KBM-7 (cell line): ENCODE measurements around the gene SLC1A2.

ENCODE experiments used
- DNase-seq: peaks from one replicate; pipeline ENCODE4 v3.0.0-alpha.2; 2015
- in situ Hi-C: fragments of 300-500 bp; cut with MboI; formaldehyde crosslinking; loops from 2 replicates; pipeline ENCODE4 v1.14.3; 2020; ENCODE audit warnings: low sequenced_read_pairs, low pct_unique_long_range_greater_than_20kb, mixed read lengths

Gene SLC1A2

DNA sequence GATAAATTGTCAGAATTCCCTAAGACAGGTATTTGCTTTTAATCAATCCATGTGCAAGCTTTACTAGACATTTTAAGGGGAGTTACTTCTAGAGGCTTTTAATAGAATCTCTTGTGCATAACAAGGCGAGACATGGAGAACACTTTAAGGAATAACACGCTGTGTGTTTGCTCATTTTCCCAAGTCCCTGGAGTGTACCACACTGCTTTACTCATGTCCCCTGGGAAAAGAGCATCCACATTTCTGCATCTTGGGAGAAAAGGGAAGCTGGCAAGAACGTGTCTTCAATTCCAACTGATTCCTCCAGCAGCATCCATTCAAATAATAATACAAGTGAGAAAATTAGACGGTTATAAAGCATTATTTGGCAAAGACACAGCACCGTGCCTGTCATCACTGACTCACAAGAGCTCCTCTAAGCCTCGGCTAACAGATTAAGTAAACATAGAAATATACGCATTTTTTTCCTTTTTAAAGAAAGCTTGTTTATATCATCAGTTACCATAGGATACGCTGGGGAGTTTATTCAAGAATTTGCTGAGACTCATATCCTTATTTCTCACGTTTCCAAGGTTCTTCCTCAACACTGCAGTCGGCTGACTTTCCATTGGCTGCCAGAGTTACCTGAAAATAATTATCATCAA, 158.9 kb downstream of the SLC1A2 start:
- in situ Hi-C loops: no loop called here
- DNase-seq: no peak

DNA sequence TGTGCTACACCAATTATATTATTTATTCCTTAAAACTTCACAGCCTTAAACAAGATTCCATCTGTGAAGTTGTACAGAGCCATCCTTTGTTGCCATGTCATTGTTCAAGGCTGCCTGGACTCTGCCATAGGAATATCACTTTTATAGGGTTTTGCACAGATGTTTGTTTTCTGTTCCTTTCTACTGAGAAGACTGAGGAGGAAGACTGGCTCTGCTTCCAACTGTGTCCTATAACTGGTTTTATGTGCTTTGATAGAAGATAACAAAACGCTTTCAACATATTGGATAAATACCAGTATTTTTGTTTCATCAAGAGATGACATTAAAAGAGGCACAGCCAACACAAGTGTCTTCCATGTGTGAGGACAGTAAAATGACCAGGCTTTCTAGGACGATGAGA, 159.8 kb downstream of the SLC1A2 start:
- DNase-seq: no peak
- in situ Hi-C loops: no loop called here

DNA sequence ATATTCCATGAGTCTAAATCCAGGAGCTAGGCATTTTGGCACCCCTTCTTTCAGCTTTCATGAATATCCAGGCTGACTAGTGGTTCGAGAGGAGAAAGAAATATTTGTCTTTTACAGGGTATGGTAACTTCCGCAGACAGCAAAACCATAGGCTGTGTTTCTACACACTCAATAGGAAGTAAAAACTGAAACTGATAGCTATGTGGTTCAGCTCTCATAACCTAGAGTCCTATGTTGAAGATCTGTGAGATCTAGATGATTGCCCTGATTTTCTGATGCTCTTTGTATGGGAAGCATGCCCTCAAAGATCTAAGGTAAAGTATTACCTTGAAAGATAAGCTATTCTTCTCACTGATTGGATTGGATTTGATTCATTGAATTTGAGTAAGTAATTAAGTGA, 162.1 kb downstream of the SLC1A2 start:
- in situ Hi-C loops: no loop called here
- DNase-seq: no peak

GRCh38 chr11:35256296-35256695, 163.1 kb downstream of the SLC1A2 start:
- no peak for DNase-seq
- in situ Hi-C loops: no loop called here

DNA sequence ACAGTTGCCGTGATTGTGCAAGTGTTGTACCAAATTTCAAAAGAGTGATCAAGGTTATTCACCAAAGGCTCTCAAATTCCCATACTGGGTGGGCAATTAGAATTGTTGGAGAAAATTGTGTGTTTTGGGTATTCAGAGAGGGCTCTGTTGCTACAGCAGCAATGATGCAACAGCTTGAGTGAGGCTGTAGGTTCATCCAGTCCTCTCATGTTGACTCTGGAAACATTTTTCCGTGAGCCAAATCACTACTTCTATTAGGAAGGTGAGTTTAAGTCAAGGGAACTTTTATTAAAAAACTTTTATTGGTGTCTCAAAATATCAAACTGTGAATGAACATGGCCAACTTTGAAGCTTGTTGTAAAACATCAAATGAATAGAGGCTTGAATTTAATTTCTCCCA, 163.8 kb downstream of the SLC1A2 start:
- in situ Hi-C loops: no loop called here
- DNase-seq: no peak

- no peak for DNase-seq
- in situ Hi-C loops: no loop called here
Observed at GRCh38 chr11:35253237-35253636, 166.1 kb downstream of the SLC1A2 start.

DNA sequence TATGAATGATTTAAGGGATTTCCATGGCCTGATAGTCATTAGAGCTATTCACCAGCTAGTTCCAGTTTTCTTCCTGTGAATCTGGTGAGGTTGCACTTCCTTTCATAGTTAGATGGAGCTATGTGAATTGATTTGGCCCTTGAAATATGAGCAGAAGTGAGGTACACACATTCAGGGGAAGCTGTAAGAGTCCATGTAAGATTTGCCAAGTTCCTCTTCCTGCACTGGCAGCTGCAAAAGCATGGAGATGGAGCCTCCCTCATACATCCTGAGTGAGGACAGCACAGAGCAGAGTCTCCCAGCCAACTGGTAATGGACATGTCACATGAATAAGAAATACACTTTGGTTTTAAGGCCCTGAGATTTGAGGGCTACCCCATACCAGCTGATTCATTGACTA, 168.7 kb downstream of the SLC1A2 start:
- in situ Hi-C loops: no loop called here
- DNase-seq: no peak

DNA sequence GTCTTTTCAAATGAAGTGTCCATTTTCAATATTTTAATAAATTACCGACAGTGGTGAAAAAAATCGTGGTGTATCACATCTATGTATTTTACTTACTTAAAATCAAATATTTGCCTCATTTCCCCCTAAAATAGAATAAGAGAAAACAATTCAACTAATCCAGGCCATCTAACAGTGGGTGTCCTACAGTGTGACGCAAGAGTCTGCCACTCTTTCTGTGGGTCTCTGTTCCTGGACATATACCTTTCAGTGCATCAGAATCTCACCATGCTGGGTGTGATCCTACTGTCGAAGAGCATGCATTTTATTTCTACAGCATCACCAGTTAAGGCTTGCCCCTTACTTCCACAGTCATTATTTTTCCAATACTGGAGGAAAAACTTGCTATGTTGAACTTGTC, 169.2 kb downstream of the SLC1A2 start:
- in situ Hi-C loops: no loop called here
- DNase-seq: no peak

GRCh38 chr11:35248558-35249323, 170.6 kb downstream of the SLC1A2 start:
- no peak for DNase-seq
- in situ Hi-C loops: no loop called here

GRCh38 chr11:35247863-35248262, 171.5 kb downstream of the SLC1A2 start:
- no peak for DNase-seq
- in situ Hi-C loops: no loop called here

- in situ Hi-C loops: no loop called here
- DNase-seq: no peak
Observed at GRCh38 chr11:35247428-35247827, 171.9 kb downstream of the SLC1A2 start.

- in situ Hi-C loops: no loop called here
Observed at GRCh38 chr11:35246745-35247144, 172.6 kb downstream of the SLC1A2 start.

DNA sequence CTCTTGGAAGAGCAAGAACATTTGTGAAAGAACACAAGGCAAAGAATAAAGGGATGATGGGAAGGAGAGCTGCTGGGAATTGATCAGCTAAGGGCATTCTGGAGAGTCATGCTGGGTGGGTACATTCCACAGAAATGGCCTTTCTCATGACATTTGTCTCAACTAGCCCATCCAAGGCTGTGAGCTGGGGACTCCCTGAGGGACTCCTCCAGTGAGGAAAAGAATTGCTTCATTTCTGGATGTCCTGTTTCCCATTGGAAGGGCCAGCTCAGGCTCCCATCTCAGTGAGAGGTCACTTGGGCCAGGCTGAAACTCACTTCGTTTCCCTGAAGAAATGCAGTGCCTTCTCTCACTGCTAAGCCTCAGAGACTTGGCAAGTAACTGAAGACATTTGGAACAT, 173.6 kb downstream of the SLC1A2 start:
- in situ Hi-C loops: no loop called here

More at GRCh38 chr11:35246745-35247144, 172.6 kb downstream of the SLC1A2 start:
- no peak for DNase-seq

GRCh38 chr11:35245056-35245455, 174.3 kb downstream of the SLC1A2 start:
- DNase-seq: no peak
- in situ Hi-C loops: no loop called here

More for the DNA sequence above, 173.6 kb downstream of the SLC1A2 start:
- no peak for DNase-seq

GRCh38 chr11:35243774-35244173, 175.6 kb downstream of the SLC1A2 start:
- in situ Hi-C loops: no loop called here
- DNase-seq: no peak

DNA sequence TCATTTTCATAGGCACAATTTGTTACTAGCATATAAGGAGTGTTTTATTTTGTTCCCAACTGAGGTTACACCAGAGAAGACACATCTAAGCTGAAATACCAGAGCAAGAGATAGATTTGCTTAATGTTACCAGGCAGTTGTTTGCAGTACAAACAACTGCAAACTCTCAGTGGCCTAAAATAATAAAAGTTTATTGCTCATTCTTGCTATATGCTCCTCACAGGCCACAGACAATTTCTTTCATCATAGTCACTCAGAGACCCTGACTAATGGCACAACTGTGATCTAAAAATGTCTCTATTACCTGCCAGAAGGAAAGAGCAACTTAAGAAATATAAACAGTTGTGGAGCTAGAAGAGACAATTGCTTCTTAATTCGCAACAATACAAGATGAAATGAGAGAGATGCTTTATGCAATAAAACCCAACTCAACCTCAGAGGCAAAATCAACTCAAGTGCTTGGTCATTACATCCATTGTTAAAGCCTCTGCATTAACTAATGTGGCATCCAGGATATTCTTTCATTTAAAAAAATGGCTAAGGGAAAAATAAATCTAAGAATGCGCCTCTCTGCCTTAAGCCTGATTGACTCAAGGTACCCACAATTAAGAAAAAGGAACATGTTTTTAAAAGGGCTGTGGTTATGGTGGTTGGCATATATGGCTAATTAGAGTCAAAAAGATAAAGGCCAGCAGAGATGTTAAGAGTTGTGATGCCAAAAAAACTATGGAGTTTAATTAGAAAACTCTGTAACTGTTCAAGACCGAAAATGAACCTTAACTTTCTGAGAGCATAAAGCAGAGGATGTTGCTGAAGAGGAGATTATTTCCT, 176.7 kb downstream of the SLC1A2 start:
- in situ Hi-C loops: no loop called here
- DNase-seq: peak; percentile 34

GRCh38 chr11:35241531-35241930, 177.8 kb downstream of the SLC1A2 start:
- DNase-seq: no peak
- in situ Hi-C loops: no loop called here

- DNase-seq: no peak
- in situ Hi-C loops: no loop called here
Observed at GRCh38 chr11:35241083-35241482, 178.3 kb downstream of the SLC1A2 start.

DNA sequence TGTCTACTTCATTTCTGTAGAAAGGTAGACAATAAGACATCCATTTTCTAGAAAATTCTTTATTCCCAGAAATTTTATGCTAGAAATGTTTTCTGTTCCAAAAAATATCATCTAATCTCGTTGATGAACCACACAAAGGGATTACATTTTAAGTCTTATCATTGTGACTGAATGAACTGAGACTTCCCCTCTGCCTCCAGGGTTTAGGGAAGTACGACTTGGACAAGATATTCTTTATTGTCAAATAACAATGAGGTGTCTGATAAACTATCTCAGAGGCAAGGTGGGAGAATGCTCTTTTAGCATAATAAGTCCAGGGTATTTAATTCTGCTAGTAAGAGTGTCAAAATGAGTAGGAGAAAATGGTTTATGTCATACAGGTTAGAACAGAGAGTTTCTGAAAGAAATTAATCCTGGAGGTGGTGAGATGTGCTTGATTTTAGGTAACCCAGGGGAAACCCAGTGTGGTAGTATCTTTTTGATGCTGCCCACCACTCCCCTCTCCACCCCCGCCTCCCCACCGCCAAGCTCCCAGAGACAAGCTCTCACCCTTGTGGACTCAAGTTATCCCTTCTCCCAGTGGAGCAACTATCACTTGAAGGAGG, 179.8 kb downstream of the SLC1A2 start:
- in situ Hi-C loops: no loop called here
- peak; percentile 31 for DNase-seq

DNA sequence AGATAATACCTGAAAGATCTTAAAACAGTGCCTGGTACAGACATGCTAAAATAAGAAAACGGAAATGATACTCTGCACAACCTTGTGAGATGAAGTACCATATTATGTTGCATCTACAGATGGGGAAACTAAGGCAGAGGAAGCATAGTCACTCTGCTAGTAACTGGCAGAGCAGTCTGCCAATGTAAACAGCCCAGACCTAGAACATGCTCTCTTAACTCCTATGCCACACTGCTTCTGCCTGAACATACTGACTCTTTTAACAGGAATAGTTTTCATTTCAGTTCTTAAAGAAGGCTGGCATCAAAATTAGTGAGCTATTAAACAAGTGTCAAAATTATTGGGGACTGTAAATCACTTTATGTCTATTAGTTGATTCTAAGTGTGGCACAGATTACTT, 180.5 kb downstream of the SLC1A2 start:
- in situ Hi-C loops: no loop called here

More for the DNA sequence above, 180.5 kb downstream of the SLC1A2 start:
- DNase-seq: no peak
